Neuronal stem cell (in vitro differentiated cells): Measurements from ENCODE around the gene MSANTD7.

Experiments used
- DNase-seq: peaks from one replicate; pipeline ENCODE4 v3.0.0-alpha.2; 2013; ENCODE audit warnings: low spot score
- H2AFZ ChIP-seq: one replicate; pipeline ENCODE4 v1.6.1; 2013; ENCODE audit warnings: mild to moderate bottlenecking, low read length, inconsistent platforms
- H2AK5ac ChIP-seq: 2 replicates; pipeline ENCODE4 v1.6.1; 2013; ENCODE audit warnings: low read depth, mild to moderate bottlenecking, inconsistent platforms, low read length, moderate library complexity, mixed read lengths
- H2BK120ac ChIP-seq: 2 replicates; pipeline ENCODE4 v1.6.1; 2013; ENCODE audit warnings: low read depth, mild to moderate bottlenecking, inconsistent platforms, low read length, moderate library complexity, mixed read lengths
- H2BK12ac ChIP-seq: one replicate; pipeline ENCODE4 v1.6.1; 2013; ENCODE audit warnings: low read length, inconsistent platforms
- H2BK15ac ChIP-seq: 2 replicates; pipeline ENCODE4 v1.6.1; 2013; ENCODE audit warnings: mild to moderate bottlenecking, low read length, inconsistent platforms, mixed read lengths
- H2BK5ac ChIP-seq: one replicate; pipeline ENCODE4 v1.6.1; 2013; ENCODE audit warnings: inconsistent platforms, mild to moderate bottlenecking, low read length, moderate library complexity
- H3K14ac ChIP-seq: one replicate; pipeline ENCODE4 v1.6.1; 2013; ENCODE audit warnings: low read length, inconsistent platforms
- H3K18ac ChIP-seq: 2 replicates; pipeline ENCODE4 v1.6.1; 2013; ENCODE audit warnings: low read length, inconsistent platforms
- H3K23ac ChIP-seq: 2 replicates; pipeline ENCODE4 v1.6.1; 2013; ENCODE audit warnings: low read depth, mild to moderate bottlenecking, mixed read lengths, low read length, inconsistent platforms; ENCODE audit not compliant: poor library complexity
- H3K27ac ChIP-seq: replicated peaks from 3 replicates; pipeline ENCODE4 v1.5.1; 2013; ENCODE audit warnings: low read length, inconsistent platforms
- H3K27me3 ChIP-seq, 3 experiments: 2 replicates each; pipeline ENCODE4 v1.6.1; 2013; ENCODE audit warnings: low read length in 3 of 3, mild to moderate bottlenecking in 2 of 3, inconsistent platforms in 1 of 3, low read depth in 1 of 3, mixed read lengths in 1 of 3, moderate library complexity in 1 of 3; ENCODE audit not compliant: control insufficient read depth in 3 of 3, insufficient read depth in 3 of 3
- H3K36me3 ChIP-seq, 2 donors: replicated peaks in 1 of 2; 2 replicates each; pipeline ENCODE4 v1.6.1; 2013; ENCODE audit warnings: low read length in 2 of 2; ENCODE audit not compliant: control insufficient read depth in 2 of 2, insufficient read depth in 2 of 2
- H3K4ac ChIP-seq: 2 replicates; pipeline ENCODE4 v1.6.1; 2013; ENCODE audit warnings: inconsistent platforms, mild to moderate bottlenecking, low read length, moderate library complexity
- H3K4me1 ChIP-seq, 2 donors: 1 replicate in 1 of 2; 2 replicates in 1 of 2; pipeline ENCODE4 v1.6.1; 2013; ENCODE audit warnings: low read length in 2 of 2, low read depth in 1 of 2; ENCODE audit not compliant: control insufficient read depth in 2 of 2, insufficient read depth in 1 of 2
- H3K4me2 ChIP-seq: one replicate; pipeline ENCODE4 v1.6.1; 2013; ENCODE audit warnings: mild to moderate bottlenecking, low read length, inconsistent platforms; ENCODE audit not compliant: insufficient read depth, poor library complexity, severe bottlenecking
- H3K4me3 ChIP-seq, 2 donors: 2 replicates each; pipeline ENCODE4 v1.5.1; 2013; ENCODE audit warnings: low read length in 2 of 2, mild to moderate bottlenecking in 2 of 2, inconsistent platforms in 1 of 2, moderate library complexity in 1 of 2
- H3K79me1 ChIP-seq: one replicate; pipeline ENCODE4 v1.6.1; 2013; ENCODE audit warnings: low read depth, mild to moderate bottlenecking, inconsistent platforms, low read length, moderate library complexity
- H3K9ac ChIP-seq: one replicate; pipeline ENCODE4 v1.6.1; 2013; ENCODE audit warnings: mild to moderate bottlenecking, low read depth, low read length, inconsistent platforms; ENCODE audit not compliant: poor library complexity
- H3K9me3 ChIP-seq, 2 donors: replicated peaks in 1 of 2; 2 replicates each; pipeline versions ENCODE3 to v1.6.1; 2013; ENCODE audit warnings: low read length in 2 of 2, mild to moderate bottlenecking in 2 of 2, inconsistent platforms in 1 of 2, low read depth in 1 of 2, mixed read lengths in 1 of 2, moderate library complexity in 1 of 2; ENCODE audit not compliant: control insufficient read depth in 2 of 2, insufficient read depth in 1 of 2
- H4K8ac ChIP-seq: one replicate; pipeline ENCODE4 v1.6.1; 2013; ENCODE audit warnings: low read depth, mild to moderate bottlenecking, inconsistent platforms, low read length, moderate library complexity
- H4K91ac ChIP-seq: one replicate; pipeline ENCODE4 v1.6.1; 2013; ENCODE audit warnings: low read length, low read depth, mild to moderate bottlenecking, inconsistent platforms; ENCODE audit not compliant: poor library complexity
- WGBS, 2 donors: extraction: QIAGEN DNeasy Blood & Tissue Kit; methylation state at CpG; one replicate each; pipeline ENCODE4 v1.1.7; 2013; ENCODE audit warnings: missing lambda C conversion rate in 2 of 2, mixed read lengths in 1 of 2; ENCODE audit not compliant: insufficient read length in 2 of 2, insufficient replicate concordance in 1 of 2; ENCODE audit errors: extremely low coverage in 2 of 2; 5-methylcytosine and 5-hydroxymethylcytosine counted together

MSANTD7 gene

DNA sequence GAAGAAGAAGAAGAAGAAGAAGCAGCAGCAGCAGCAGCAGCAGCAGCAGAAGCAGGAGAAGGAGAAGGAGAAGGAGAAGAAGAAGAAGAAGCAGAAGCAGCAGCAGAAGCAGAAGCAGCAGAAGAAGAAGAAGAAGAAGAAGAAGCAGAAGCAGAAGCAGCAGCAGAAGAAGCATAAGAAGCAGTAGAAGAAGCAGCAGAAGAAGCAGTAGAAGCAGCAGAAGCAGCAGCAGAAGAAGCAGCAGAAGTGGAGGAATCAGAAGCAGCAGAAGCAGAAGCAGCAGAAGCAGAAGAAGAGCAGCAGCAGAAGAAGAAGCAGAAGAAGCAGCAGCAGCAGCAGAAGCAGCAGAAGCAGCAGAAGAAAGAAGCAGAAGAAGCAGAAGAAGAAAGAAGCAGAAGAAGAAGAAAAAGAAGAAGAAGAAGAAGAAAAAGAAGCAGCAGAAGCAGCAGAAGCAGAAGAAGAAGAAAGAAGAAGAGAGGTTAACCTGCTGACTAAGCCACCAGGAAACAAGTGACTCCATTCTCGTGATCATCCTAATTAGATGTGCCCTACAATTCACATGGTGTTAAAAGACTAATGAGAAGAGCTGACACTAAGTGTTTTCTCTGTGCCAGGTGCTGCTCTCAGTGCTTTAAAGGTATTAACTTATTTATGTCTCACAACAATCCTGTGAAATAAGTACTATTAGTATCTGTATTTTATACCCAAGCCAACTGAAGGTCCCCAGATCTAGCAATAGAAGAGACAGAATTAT is 11.9 kb upstream of the MSANTD7 start:
- Histone ChIP-seq H2BK15ac (no peak overlapping the region), H3K14ac (no peak overlapping the region), H3K4me3 (no peak overlapping the region), H3K23ac (no peak overlapping the region), H2AK5ac (no peak overlapping the region), H2AFZ (no peak overlapping the region), H3K27me3 (peaks cover 0 to 2% (median 0%) of the 10 kb centered on the region in 3 experiments), H3K18ac (no peak overlapping the region), H3K4me1 (no peaks in the 10 kb centered on the region), H2BK120ac (no peak overlapping the region), H2BK12ac (no peak overlapping the region), H4K8ac (no peak overlapping the region), H4K91ac (no peak overlapping the region), H3K36me3 (no peaks in the 10 kb centered on the region), H3K4me2 (no peak overlapping the region), H2BK5ac (no peak overlapping the region), H3K4ac (no peak overlapping the region), H3K79me1 (no peaks in the 10 kb centered on the region), H3K27ac (no peak overlapping the region), H3K9ac (no peak overlapping the region), H3K9me3 (no peaks in the 10 kb centered on the region)
- no peak for DNase-seq
- no CpG with 5 or more reads among the region's 1 CpG for WGBS, 2 donors

DNA sequence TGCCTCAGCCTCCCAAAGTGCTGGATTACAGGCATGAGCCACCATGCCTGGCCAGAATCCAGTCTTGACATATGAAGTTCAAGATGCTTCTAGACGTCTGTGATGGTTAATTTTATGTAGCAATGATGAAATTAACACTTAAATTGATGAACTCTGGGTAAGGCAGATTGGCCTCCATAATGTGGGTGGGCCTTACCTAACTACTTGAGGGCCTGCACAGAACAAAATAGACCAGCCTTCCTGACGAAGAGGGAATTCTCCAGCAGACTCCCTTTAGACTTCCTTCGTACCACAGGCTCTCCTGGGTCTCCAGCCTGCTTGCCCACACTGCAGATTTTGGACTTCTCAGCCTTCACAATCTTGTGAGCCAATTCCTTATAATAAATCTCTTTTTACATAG is 5.0 kb upstream of the MSANTD7 start:
- H3K9me3 ChIP-seq: no peaks in the 10 kb centered on the region
- H3K23ac ChIP-seq: no peak overlapping the region
- no peak overlapping the region for H2BK12ac ChIP-seq
- H3K14ac ChIP-seq: no peak overlapping the region
- H4K8ac ChIP-seq: no peak overlapping the region
- peaks cover 0 to 3% of the 10 kb centered on the region in 2 donors for H3K4me1 ChIP-seq
- no peak overlapping the region for H2AFZ ChIP-seq
- no CpG with 5 or more reads among the region's 3 CpGs for WGBS, 2 donors
- no peak overlapping the region for H2BK5ac ChIP-seq
- peaks cover 0 to 3% of the 10 kb centered on the region in 2 donors for H3K36me3 ChIP-seq
- H3K4ac ChIP-seq: no peak overlapping the region
- no peak overlapping the region for H3K18ac ChIP-seq
- no peak overlapping the region for H3K9ac ChIP-seq
- H4K91ac ChIP-seq: no peak overlapping the region
- no peak overlapping the region for H2AK5ac ChIP-seq
- H2BK15ac ChIP-seq: no peak overlapping the region
- H2BK120ac ChIP-seq: no peak overlapping the region
- no peak overlapping the region for H3K4me2 ChIP-seq
- H3K27ac ChIP-seq: no peak overlapping the region
- DNase-seq: no peak
- no peaks in the 10 kb centered on the region for H3K27me3 ChIP-seq
- H3K79me1 ChIP-seq: no peaks in the 10 kb centered on the region
- H3K4me3 ChIP-seq: no peak overlapping the region

DNA sequence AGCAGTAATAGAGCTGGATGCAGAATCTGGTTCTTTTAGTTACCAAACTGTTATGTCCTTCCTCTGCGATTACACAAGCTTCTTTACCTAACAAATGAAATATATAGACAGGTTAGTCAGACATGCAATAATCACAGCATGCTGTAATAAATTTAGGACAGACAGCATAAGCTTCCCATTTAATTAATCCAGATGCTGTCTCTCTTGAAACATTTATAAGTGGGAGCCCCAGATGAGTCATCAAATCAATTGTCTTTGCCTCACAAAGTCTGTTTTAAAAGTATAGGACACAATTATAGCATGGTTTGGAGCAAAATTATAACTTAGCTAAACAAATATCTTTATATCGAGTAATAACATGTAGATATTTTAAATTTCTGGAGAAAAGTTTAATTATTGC is 1.9 kb upstream of the MSANTD7 start:
- no peaks in the 10 kb centered on the region for H3K27me3 ChIP-seq
- peaks cover 3 to 4% of the 10 kb centered on the region in 2 donors for H3K4me1 ChIP-seq
- peaks cover 4% of the 10 kb centered on the region for H3K79me1 ChIP-seq
- H4K91ac ChIP-seq: no peak overlapping the region
- no peak overlapping the region for H3K27ac ChIP-seq
- H3K23ac ChIP-seq: no peak overlapping the region
- WGBS, 2 donors: no CpG with 5 or more reads among the region's 2 CpGs
- peaks cover 3 to 17% of the 10 kb centered on the region in 2 donors for H3K36me3 ChIP-seq
- no peak overlapping the region for H2AK5ac ChIP-seq
- H3K14ac ChIP-seq: no peak overlapping the region
- no peaks in the 10 kb centered on the region for H3K9me3 ChIP-seq
- no peak overlapping the region for H3K4ac ChIP-seq
- no peak overlapping the region for H2BK12ac ChIP-seq
- no peak overlapping the region for H2AFZ ChIP-seq
- no peak for DNase-seq
- no peak overlapping the region for H3K4me2 ChIP-seq
- H2BK5ac ChIP-seq: no peak overlapping the region
- no peak overlapping the region for H2BK15ac ChIP-seq
- H3K18ac ChIP-seq: no peak overlapping the region
- H4K8ac ChIP-seq: no peak overlapping the region
- H3K9ac ChIP-seq: no peak overlapping the region
- no peak overlapping the region for H3K4me3 ChIP-seq
- H2BK120ac ChIP-seq: no peak overlapping the region

DNA sequence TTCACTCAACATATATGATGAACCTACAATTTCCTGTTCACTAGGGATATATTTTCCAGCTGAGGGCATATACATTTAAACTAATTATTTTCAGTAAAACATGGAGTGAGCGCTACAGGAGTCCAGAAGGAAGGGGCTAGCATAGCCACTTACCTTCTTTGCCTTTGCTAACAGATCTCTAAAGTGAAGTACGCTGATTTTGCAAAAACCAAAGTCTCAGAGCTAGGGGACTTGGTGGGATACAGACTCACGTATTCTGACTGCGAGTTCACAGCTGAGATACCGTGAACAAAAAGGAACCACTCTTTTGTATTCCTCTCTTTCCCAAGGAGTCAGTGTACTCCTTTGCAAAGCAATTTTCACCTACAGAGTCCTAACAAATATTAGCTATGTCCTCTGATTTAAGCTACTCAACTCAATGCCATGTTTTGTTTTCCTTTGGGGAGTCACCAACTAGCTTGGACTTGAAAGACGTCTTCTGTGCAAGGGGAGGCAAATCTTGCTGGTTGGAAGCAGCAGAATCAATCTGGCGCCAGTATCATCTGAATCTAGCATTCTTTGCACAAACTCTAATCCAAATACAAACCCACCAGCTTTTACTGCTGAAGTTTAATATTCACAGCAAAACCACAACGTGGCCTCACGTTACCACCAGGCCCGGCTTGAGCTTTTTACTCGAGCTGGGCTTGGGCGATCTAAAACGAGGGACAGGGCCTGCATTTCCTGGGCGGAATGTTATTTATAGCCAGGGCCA is 926 bp upstream of the MSANTD7 start:
- Histone ChIP-seq H2BK12ac (no peak overlapping the region), H4K8ac (no peak overlapping the region), H2AK5ac (no peak overlapping the region), H3K9me3 (no peaks in the 10 kb centered on the region), H3K9ac (no peak overlapping the region), H3K4ac (no peak overlapping the region), H3K4me3 (peak overlapping the region; percentile 83 to 91), H3K36me3 (peaks cover 12 to 26% of the 10 kb centered on the region in 2 donors), H3K27ac (peak overlapping the region; percentile 84), H3K4me2 (peak overlapping the region; percentile 49), H3K23ac (peak overlapping the region; percentile 10), H2BK5ac (no peak overlapping the region), H3K14ac (no peak overlapping the region), H3K27me3 (no peaks in the 10 kb centered on the region), H3K4me1 (peaks cover 3 to 4% of the 10 kb centered on the region in 2 donors), H3K18ac (peak overlapping the region; percentile 85), H2BK120ac (no peak overlapping the region), H2BK15ac (no peak overlapping the region), H2AFZ (peak overlapping the region; percentile 87), H3K79me1 (peaks cover 7% of the 10 kb centered on the region), H4K91ac (no peak overlapping the region)
- no CpG with 5 or more reads among the region's 14 CpGs for WGBS, 2 donors
- DNase-seq: peak; percentile 15
